Activated T-cell treated with anti-CD3 and anti-CD28 coated beads, Interleukin-2, amount 50 U/mL, for 24 hours (primary cell): ENCODE results near the gene ADAMTS2.

ENCODE experiments used
- DNase-seq: peaks from one replicate; pipeline ENCODE4 v3.0.0-alpha.2; 2020
- H3K27ac Mint-ChIP-seq: 2 replicates; pipeline ENCODE4 v1.8.0; 2020; ENCODE audit warnings: mild to moderate bottlenecking, mixed read lengths
- H3K27me3 Mint-ChIP-seq: 2 replicates; pipeline ENCODE4 v1.8.0; 2020; ENCODE audit warnings: mixed read lengths
- H3K36me3 Mint-ChIP-seq: 2 replicates; pipeline ENCODE4 v1.8.0; 2020; ENCODE audit warnings: low read depth, mixed read lengths
- H3K4me1 Mint-ChIP-seq: 2 replicates; pipeline ENCODE4 v1.8.0; 2020; ENCODE audit warnings: low read depth, mixed read lengths
- H3K4me3 Mint-ChIP-seq: 2 replicates; pipeline ENCODE4 v1.8.0; 2020; ENCODE audit warnings: mild to moderate bottlenecking, moderate library complexity, mixed read lengths
- H3K9me3 Mint-ChIP-seq: 2 replicates; pipeline ENCODE4 v1.8.0; 2020; ENCODE audit warnings: mixed read lengths

Gene ADAMTS2

DNA sequence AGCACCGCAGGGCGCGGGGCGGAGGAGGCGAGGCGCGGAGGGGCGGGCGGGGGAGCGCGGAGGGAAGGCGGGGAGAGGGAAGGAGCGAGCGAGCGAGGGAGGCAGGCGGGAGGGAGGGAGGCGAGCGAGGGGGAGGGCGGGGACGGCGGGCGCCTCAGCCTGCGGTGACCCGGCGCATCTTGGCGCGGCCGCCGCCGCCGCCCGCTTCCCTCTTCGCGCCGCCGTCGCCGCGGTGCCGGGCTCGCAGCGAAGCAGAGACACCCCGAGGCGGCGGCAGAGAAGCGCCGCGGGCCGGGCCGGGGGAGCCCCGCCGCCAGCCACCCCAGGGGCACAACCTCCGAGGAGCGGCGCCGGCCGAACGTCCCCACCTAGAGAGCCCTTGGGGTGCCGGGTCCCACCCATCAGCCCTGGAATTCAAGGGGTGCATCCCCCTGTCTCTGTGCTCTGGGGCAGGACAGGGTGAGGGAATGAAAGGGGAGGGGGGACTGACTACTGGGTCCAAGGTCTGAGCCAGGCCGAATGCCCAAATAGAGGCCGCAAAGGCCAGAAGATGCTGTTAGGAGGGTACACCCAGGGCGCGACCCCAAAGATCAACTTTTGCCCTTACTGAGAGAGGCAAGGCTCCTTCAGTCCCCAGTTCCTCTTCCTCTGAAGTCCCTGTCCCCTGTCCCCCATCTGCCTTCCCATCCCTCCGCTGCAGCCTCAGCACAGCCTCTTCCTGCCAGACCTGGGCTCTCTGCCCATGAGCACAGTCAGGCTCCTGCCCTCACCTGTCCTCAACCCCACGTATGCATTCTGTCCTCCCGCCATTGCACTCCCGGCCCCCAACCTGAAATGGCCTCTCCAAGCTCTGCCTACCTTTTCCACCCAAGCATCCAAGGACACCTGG is at the start of gene ADAMTS2:
TSS of gene ADAMTS2 (minus strand) at position 29 of the 889 bp plus-strand sequence. CDS start 133 bp downstream, outside the sequence.
- Mint-ChIP-seq H3K4me3 (peak within 1 kb of the TSS; percentile 15), H3K9me3 (no peaks in the 10 kb centered on the region), H3K27me3 (peaks cover 70% of the 10 kb centered on the region), H3K27ac (no peak within 1 kb of the TSS), H3K36me3 (no peaks in the 10 kb centered on the region), H3K4me1 (peaks cover 7% of the 10 kb centered on the region)
- peak; percentile 33 for DNase-seq

DNA sequence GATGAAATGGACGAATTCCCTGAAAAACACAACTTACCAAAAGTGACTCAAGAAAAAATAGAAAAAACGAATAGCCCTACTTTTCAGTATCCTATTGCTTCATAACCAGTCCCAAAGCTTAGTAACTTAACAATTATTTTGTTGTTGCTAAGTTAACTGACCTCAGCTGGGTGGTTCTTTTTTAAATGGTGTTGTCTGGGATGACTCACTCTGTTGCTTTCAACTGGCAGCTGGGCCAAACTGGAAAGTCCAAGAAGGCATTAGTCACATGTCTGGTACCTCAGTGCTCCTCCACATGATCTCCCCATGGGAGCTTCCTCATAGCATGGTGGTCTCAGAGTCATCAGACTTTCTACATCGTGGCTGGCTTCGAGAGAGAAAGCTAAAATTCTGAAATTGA is 47.8 kb upstream of the ADAMTS2 start:
- Mint-ChIP-seq H3K27ac (no peak overlapping the region), H3K4me3 (no peak overlapping the region), H3K36me3 (no peaks in the 10 kb centered on the region), H3K4me1 (no peaks in the 10 kb centered on the region), H3K9me3 (peaks cover 36% of the 10 kb centered on the region), H3K27me3 (peaks cover 19% of the 10 kb centered on the region)
- DNase-seq: no peak

DNA sequence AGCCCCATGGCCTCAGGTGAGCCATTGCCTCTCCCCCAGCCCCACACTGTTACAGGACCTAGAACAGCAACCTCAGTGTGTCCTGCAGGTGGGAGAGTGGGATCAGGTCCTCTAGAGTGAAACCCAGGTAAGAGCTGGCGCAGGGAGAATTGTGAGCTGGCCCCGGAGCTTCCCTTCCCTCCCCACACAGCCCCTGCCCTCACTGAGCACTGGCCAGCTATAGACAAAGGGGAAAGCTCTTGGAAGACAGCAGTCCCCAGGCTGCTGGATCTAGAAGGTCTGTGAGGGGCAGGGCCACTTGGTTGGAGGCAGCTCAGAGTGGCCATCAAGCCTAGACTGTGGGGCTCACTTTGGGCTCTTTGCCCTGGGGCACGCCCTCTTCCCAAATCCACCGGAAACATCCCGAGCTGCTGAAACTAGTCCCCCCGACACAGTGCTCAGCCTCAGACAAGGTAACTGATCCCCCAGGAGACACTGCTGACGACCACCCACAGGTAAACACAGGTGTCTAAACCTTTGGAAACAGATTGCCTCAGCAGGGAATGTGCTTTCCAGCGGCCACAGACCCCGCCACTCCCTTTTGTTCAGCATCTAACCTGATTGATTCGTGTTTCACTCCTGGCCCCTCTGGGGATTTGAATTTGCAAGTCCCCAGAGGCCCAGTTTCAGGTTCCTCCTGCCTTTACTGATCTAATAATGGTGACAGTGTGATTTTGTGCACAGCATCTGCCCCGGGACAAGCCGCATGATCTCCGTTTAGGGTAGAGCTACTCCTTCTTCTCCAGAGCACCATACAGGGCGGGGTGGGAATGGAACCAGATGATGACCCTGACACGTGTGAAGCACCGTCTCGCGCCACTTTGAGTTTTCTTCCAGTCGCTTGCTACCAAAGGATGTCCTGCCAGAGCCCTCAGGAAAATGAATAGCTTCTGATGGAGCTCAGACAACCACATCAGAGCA is 42.2 kb upstream of the ADAMTS2 start:
- Mint-ChIP-seq H3K27ac (no peak overlapping the region), H3K4me3 (no peak overlapping the region), H3K9me3 (peaks cover 23% of the 10 kb centered on the region), H3K27me3 (peaks cover 26% of the 10 kb centered on the region), H3K4me1 (no peaks in the 10 kb centered on the region), H3K36me3 (no peaks in the 10 kb centered on the region)
- no peak for DNase-seq

DNA sequence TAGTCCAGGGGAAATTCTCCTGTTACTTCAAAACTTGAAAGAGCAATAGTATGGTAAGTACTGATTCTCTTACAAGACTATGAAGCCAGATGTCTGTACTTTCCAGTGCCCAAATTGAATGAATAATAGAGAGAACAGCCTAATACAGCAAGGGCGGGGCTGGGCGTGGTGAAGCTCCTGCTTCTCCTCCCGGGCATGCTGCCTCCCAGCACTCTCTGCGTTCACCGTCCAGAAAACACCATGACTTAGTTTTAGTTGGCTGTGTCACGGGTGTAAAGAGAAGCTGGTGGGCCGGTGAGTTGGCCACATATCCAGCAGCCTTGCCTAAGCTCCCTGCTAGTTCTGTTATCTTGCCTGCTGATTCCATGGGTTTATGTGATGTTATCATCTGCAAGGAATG is 40.7 kb upstream of the ADAMTS2 start:
- Mint-ChIP-seq H3K4me3 (no peak overlapping the region), H3K4me1 (no peaks in the 10 kb centered on the region), H3K9me3 (peaks cover 21% of the 10 kb centered on the region), H3K27ac (no peak overlapping the region), H3K36me3 (no peaks in the 10 kb centered on the region), H3K27me3 (peaks cover 26% of the 10 kb centered on the region)
- DNase-seq: no peak

DNA sequence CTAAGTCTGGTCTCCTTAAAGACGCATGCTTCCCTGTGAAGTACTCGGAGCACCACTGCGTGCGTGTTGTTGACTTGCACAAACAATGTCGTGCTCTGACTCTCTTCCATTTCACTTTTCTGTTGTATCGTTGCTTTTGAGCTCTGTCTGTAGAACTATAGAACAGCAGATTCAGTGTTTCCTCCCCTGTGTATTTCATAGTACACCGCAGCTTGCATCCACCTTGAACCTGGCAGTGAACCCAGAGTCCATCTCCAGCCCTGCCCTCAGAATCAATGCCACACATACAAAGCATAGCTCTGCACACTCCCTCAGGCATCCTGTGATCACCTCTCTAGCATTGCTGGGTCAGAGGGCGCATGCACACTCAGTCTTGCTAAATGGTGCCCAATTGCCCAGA is 37.2 kb upstream of the ADAMTS2 start:
- Mint-ChIP-seq H3K4me1 (no peaks in the 10 kb centered on the region), H3K9me3 (no peaks in the 10 kb centered on the region), H3K4me3 (no peak overlapping the region), H3K36me3 (no peaks in the 10 kb centered on the region), H3K27ac (no peak overlapping the region), H3K27me3 (peaks cover 13% of the 10 kb centered on the region)
- DNase-seq: no peak

DNA sequence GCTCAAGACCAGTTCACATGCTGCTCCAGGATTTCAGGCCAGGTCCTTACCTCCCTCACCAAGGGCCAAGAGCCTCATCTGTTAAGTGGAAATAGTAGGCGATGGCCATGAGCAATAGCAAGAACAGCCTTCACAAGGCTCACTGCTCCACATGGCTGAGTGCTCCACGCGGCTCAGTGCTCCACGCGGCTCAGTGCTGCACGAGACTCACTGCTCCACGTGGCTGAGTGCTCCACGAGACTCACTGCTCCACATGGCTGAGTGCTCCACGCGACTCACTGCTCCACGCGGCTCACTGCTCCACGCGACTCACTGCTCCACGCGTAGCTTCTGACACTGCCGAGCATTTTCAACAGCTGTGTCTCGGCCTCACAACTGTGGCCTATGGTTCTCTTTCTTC is 36.4 kb upstream of the ADAMTS2 start:
- no peak for DNase-seq
- Mint-ChIP-seq H3K4me3 (no peak overlapping the region), H3K27ac (no peak overlapping the region), H3K4me1 (no peaks in the 10 kb centered on the region), H3K9me3 (no peaks in the 10 kb centered on the region), H3K36me3 (no peaks in the 10 kb centered on the region), H3K27me3 (peaks cover 7% of the 10 kb centered on the region)

DNA sequence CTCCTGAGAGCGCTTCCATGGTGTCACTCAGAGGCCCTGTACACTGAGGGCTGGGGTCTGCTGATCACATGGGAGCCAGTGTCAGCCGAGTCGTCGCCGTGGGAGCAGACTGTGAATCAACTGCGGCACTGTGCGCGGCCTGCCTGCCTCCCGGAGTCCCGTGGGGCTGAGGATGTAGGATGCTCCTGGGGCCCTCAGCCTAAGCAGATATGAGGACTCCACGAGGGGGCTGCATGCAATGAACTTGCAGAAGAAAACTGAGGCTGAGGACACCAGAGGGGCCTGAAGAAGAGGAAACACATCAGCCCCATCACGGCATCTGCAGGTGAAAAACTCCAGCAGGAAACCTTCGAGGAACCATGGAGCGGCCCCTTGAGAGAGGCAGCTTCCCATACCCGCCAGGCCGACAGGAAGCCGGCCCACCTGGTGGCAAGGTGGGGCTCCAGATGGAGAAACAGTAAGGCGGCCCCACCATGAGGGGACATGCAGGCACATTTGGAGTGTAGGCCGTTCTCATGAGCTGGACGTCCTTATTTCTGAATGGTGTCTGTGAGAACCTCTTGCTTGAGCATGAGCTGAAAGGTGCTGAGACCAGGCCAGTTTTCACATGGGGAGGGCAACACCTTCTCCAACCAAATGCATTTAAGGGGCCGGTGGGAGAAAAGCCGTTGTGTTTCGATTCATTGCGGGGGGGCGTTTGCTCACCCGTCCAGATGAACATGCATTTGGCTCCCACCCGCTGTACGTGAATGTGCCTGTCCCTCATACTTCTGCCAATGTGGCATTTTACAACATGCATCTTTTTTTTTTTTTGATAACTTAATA is 35.2 kb upstream of the ADAMTS2 start:
- Mint-ChIP-seq H3K9me3 (no peaks in the 10 kb centered on the region), H3K4me1 (no peaks in the 10 kb centered on the region), H3K36me3 (no peaks in the 10 kb centered on the region), H3K27me3 (no peaks in the 10 kb centered on the region), H3K27ac (no peak overlapping the region), H3K4me3 (no peak overlapping the region)
- DNase-seq: no peak

DNA sequence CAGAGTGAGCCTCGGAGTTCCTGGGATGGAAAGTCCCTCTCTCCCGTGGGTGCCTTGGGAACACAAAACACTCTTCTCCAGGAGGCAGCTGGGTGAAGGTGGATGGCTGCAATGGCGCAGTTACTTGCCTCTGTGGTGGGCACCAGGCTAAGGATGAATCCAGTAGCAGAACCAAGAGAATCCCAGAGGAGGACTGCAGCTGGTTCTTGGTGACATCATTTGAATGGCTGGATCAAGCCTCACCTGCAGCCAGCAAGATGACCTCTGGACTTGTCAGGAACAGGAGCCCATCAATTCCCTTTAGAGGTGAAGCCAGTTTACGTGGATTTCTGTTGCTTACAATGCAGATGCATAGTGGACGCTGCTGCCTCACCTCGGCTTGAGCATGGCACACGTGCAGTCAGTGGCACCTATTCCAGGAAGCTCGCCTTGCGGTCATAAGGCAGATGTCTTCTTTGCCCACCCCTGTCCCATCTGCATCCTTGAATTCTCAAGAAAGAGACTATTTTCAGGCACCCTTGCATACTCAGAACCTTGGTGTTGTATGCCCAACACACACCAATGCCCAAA is 34.1 kb upstream of the ADAMTS2 start:
- Mint-ChIP-seq H3K36me3 (no peaks in the 10 kb centered on the region), H3K9me3 (no peaks in the 10 kb centered on the region), H3K4me3 (no peak overlapping the region), H3K4me1 (no peaks in the 10 kb centered on the region), H3K27ac (no peak overlapping the region), H3K27me3 (no peaks in the 10 kb centered on the region)
- no peak for DNase-seq

DNA sequence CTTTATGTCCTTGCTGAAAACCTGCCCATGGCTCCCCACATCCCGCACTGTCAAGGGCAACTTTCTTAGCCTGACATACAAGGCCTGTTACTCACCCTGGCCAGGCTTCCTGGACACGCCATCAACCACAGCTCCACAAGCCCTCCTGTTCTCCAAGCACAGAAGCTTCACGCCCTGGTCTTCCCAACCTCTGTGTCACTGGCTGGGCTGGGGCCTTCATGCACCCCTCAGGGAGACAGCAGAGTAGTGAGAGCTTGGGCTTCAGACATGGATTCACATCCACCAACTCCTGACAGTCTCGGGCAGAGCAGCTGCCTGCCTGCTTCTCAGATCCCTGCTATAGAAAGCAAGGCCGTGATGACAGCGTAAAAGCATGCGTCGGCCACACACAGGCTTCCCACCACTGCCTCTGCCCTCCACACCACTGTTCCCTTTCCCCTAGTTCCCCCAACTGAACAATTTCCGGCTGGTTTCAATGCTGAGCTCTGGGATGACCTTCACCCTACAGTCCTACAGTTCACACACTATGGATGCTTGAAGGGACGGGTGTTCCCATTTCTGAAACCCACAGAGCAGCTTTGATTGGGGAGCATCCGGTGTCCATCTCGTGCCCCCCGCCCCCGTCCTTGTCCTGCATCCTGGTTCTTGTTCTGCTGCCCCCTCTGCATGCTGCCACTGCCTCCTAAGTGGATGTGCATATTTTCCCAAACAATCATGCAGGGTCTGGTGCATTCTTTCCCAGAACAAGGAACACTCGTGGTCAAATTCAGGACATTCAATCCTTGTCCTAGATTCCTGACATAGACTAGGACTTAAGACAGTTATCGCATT is 33.4 kb upstream of the ADAMTS2 start:
- Mint-ChIP-seq H3K9me3 (no peaks in the 10 kb centered on the region), H3K27ac (no peak overlapping the region), H3K4me3 (no peak overlapping the region), H3K36me3 (no peaks in the 10 kb centered on the region), H3K4me1 (no peaks in the 10 kb centered on the region), H3K27me3 (no peaks in the 10 kb centered on the region)
- no peak for DNase-seq

DNA sequence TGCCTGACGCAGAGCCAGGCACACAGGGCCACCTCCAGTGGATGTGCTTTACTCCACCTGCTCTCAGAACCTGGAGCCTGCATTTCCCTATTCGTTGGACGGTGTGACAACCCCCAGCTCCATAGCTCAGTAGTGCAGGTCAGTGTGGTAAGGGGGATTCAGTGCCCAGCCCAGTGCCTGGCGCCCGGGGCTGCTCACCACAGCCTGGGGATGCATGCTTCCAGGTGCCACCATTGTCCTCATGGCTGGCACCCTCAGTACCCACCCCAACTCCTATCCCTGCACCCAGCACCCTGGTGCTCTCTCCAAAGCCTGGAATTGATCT is 32.8 kb upstream of the ADAMTS2 start:
- no peaks in the 10 kb centered on the region for H3K4me1 Mint-ChIP-seq
- no peaks in the 10 kb centered on the region for H3K9me3 Mint-ChIP-seq
- no peaks in the 10 kb centered on the region for H3K27me3 Mint-ChIP-seq
- DNase-seq: no peak
- no peaks in the 10 kb centered on the region for H3K36me3 Mint-ChIP-seq
- no peak overlapping the region for H3K27ac Mint-ChIP-seq
- no peak overlapping the region for H3K4me3 Mint-ChIP-seq

DNA sequence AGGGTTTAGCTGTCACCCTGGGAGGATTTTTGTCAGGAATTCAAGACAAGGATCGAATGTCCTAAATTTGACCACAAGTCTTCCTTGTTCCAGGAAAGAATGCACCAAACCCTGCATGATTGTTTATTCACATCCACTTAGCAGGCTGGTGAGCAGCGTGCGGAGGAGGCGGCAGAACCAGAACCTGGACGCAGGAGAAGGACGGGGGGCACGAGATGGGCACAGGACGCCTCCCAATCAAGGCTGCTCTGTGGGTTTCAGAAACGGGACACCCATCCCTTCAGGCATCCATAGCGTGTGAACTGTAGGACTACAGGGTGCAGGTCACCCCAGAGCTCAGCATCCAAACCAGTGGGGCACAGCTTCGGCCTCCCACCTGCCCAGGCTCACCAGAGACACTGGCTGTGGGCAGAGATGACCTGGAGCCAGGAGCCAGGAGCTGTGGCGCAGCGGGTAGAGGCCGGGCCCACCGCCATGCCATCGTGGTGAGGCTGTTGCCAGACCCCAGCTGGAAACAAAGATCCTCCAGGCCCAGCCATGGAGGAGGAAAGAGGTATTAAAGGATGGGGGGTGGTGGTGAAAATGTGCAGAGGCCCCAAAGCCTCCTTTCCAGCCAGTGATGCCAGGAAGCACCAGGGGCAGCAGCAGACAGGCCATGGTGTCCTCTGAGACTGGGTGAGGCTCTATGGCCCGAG is 32.3 kb upstream of the ADAMTS2 start:
- H3K36me3 Mint-ChIP-seq: no peaks in the 10 kb centered on the region

DNA sequence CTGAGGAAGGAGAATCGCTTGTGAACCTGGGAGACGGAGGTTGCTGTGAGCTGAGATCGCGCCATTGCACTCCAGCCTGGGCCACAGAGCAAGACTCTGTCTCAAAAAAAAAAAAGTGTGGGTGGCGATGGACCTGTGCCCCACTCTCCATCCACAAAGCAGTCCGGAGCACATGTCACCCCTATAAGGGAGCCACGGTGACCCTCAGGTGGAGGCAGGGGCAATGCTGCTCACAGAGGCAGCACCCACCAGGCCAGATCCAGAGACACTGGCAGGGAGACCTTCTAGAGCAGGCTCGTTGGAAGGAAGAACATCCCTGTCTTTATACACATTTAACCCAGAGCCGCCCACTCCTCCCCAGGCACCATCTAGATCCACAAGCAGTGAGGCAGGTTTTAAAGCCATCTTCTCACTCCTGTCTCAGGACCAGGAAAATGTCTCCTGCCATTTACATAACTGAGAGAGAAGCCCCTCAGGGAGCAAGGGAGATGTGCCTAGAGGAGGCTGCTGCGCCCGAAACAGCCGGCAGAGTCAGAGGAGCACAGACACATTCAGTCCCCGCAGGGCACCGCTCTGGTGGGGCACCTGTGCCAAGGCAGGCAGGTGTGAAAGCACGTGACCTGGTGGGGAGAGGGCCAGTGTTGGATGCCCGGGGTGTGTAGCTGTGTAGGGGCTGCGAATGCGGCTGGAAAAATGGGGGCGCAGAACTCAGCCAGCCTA is 31.6 kb upstream of the ADAMTS2 start:
- Mint-ChIP-seq H3K4me3 (no peak overlapping the region), H3K36me3 (no peaks in the 10 kb centered on the region), H3K27ac (no peak overlapping the region), H3K4me1 (no peaks in the 10 kb centered on the region), H3K27me3 (no peaks in the 10 kb centered on the region), H3K9me3 (no peaks in the 10 kb centered on the region)
- DNase-seq: no peak

More for the DNA sequence above, 32.3 kb upstream of the ADAMTS2 start:
- Mint-ChIP-seq H3K4me1 (no peaks in the 10 kb centered on the region), H3K9me3 (no peaks in the 10 kb centered on the region), H3K4me3 (no peak overlapping the region), H3K27me3 (no peaks in the 10 kb centered on the region), H3K27ac (no peak overlapping the region)
- DNase-seq: no peak
